NCI-H2029 (cell line): Measurements from ENCODE around the gene CHRNA9.

Experiments used
- DNase-seq: peaks from one replicate; lab custom pipeline; 2025; lab: John Stamatoyannopoulos, UW

Gene CHRNA9

DNA sequence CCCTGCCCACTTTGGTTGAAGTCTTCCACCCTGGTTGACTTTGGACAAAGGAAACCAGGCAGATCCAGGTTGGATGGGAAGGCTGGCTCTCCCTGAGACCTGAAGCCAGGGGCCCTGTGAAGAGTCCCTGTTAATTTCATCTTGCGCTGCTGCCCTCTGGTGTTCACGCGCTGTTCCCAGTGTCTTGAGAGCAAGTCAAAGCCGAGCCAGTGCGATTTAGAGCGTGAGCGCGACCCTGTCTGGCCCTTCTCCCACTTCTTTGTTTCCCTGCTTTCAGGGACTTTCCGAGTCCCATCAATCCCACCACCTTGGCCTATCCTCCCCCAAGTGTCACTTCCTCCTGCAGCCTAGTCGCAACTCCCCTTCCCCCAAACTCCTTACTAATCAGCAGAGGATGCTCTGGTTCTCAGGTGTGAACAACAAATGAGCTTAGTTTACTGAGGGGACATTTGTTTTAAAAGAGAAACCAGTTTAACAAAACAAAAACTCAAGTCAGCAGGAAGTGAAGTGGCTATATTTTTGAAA is 25.8 kb upstream of the CHRNA9 start:
- DNase-seq = no peak

DNA sequence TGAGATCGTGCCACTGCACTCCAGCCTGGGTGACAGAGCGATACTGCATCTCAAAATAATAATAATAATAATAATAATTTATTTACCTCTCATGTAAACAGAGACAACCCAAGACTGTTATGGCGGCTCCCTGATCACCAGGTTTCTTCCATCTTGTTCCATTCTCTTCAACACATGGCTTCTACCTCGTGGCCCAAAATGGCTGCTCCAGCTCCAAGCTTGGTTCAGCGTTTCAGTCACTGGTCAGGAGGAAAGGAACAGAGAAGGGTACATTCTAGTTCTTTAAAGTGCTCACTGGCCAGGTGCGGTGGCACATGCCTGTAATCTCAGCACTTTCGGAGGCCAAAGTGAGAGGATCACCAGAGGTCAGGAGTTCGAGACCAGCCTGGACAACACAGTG is 24.9 kb upstream of the CHRNA9 start:
- no peak for DNase-seq

DNA sequence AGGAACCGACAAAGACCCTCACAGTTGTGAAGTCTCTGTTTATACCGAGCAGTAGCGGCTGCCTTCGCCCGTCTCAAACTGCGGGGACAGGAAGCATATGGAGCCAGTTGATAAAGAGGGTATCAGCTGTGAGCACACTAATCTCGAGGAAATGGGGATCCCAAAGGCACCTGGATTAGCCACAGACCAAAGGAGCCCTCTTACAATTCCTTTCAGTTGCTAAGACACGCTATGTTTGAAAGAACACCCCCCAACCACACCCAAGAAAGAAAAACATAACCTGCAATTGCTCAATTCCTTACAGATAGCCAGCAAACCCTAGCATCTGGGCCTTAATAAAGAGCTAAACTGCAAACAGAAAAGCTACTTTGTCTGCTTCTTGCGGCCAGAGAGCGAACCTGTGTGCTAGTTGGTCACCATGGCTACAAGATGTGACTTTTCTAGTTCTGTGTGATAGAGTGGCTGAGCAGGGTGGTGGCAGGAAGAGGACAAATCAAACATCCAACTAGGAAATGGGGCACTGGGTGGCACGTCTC is 23.3 kb upstream of the CHRNA9 start:
- no peak for DNase-seq

DNA sequence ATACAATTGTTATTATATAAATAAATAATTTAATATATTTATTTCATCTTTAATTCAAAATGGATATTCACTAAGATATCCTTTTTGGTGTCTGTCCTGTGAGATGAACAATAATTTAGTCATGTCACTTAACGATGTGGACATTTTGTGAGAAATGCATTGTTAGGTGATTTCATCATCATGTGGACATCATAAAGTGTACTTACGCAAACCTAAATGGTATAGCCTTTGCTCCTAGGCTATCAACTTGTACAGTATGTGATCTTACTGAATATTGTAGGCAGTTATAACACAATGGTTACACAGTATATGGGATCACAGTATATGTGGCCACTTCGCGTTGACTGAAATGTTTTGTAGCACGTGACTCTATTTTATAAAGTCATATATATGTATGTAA is 20.2 kb upstream of the CHRNA9 start:
- DNase-seq = no peak

DNA sequence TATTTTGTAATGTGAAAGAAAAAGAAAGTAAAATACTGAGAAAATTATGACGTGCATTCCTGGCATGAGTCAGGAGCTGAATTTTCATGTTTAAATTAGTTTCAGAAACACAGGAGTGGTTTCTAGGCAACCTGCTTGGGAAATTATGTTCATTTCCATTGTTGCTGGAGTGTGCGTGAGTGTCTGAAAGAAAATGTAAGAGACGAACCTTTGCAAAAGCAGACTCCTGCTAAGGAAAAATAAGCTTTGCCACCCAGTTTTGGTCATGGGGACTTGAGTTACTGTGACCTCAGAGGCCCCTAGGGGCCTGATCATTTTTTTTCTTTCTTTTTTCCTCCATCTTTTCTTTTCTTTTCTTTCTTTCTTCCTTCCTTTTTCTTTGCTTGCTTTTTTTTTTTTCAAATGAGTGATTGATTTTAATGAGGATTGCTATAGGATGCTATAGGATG is 18.8 kb upstream of the CHRNA9 start:
- DNase-seq = no peak

DNA sequence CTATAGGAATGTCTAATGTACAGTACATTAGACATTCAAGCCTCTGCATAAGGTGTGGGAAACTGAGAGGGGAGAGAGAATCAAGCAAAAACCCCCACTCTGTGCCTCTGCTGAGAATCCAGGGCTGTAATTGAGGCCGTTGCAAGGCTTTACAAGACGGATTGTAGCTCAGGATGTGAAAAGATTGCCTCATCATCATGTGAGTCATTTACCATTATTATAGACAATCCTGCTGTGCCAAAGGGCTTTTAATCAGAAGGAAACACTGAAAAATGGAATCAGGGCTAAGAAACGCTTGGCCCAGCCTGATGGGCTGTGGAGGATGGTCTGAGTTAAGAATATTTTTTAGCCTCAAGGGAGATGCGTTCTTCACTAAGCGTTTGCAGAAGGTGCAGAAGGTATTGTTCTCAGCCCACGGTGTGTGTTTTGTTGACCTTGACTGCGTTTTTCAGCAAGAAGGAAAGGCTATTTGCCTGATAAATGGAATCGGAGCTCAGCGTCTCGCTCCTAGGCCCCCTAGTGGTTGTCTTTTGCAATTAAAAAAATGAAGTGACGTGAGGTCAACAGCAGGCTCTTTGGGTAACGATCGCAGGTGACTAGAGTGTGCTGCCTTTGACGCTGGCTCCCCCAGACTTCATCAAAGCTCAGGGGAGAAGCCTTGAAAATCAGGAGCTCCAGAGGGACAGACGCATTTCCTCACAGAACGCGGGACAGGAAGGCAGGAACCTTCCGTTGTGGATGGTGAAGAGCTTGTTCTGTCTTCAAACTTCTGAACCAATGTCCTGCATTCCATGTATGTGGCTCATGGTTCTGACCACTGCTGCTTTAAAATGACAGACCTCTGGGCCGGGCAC is 18.1 kb upstream of the CHRNA9 start:
- no peak for DNase-seq

DNA sequence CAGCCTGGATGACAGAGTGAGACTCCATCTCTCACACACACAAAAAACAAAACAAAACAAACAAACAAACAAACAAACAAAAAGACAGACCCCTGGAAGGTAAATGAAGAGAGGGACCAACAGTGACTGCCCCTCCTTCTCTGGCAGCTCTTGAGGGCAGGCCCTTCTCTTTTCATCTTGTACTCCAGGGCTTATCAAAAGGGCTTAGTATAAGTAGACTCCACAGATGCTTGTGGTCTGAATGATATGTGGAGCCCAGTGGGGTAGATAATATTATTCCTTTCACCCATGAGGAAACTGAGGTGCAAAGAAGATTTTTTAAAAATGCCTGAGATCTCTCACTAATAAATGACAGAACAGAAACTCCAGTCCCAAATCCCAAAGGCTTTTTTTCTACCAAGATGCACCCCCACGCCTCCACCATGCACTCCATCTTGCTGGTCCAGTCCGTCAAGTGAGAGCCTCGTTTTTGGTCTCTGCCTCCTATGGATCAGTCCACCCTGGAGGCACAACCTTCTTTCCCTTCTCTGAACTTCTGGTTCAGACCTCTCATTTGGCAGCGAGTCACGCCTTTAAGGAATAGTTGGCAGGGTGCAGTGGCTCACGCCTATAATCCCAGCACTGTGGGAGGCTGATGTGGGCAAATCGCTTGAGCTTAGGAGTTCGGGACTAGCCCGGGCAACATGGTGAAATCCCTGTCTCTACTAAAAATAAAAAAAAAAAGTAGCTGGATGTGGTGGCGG is 17.0 kb upstream of the CHRNA9 start:
- no peak for DNase-seq

DNA sequence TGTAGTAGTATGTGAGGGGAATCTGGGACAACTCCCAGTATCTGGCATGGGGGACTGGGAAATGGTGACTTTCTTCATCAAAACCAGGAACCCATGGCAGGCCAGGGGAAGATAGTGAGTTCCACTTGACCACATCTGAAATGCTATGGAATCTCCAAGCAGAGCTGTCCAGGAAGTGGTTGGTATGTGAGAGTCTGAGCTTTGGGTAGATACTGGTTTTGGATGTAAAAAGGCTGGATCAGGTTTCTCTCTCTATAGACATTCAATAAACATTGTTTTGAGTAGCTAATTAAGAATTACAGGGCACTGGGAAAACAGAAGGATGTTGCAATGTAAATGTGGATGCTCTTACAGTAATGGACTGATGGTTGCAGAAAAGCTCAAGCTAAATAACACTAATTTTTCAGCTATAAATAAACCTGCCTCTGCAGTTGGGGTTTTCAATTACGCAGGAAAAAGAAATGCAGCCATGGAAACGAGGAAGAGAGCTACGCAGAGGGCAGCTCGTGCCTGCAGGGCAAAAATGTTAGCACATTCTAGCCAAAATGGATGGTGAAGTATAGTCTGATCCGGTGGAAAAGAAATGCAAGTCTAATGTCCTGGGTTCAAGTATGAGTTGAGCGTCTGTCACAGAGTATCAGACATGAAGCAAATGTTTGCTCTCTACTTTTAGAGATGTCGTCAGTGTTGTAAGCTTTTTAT is 13.4 kb upstream of the CHRNA9 start:
- peak; percentile 28 for DNase-seq

DNA sequence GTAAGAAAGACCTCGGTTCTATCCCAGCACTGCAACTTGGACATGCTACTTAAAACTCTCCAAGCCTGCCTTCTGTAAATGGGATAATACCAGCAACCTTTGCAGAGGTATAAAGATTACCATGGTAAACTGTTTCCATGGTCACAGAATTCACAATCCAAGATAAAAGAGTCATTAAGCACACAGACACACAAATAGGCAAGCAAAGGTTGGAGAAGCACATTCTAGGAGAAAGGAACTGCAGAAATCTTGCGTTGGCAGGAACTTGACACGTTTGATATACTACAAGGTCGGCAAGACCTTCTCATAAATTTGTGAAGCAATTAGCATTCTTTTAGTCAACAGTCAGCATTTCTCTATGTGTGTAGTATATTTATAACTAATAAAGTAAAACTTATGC is 12.3 kb upstream of the CHRNA9 start:
- DNase-seq = no peak

DNA sequence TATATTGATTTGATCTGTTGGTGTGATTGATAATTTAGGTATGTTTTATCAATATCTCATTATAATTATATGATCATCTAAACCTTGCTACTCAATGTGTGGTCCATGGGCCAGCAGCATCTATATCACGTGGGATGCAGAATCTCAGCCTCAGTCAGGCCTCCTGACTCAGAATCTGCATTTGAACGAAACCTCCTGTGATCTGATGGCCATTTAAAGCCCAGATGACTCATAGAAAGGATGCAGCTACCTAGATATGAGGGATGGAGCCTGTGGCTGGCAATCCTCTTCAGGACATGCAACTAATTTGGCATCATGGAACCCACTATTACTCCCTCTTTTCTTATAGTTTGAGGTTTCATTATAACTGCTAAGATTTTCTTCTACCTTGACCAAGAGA is 11.3 kb upstream of the CHRNA9 start:
- DNase-seq = no peak

DNA sequence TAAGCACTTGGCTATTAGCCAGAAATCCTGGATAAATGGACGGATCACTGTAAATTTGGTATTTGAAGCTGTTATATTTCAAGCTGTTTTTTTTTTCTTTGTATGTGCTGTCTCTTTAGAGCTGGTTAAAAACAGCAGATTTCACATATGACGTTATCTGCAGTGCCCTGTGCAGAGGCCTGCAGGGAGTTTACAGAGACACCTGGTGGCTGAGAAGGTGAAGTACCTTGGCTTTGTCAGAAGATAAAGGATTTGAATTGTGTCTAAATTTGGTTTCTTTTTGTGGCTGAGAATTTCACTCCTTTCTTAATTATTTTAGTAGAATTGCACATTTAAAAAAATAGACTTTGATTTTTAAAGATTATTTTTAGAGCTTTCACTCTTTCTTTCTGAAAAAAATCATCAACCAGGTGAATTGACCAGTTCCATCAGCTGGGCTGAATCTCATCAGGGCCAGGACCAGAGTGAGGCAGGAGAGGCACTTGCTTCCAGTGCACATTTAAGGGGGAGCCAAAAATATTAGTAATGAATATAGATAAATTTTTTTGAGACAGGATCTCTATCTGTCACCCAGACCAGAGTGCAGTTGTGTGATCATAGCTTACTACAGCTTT is 9.6 kb upstream of the CHRNA9 start:
- peak; percentile 57 for DNase-seq

DNA sequence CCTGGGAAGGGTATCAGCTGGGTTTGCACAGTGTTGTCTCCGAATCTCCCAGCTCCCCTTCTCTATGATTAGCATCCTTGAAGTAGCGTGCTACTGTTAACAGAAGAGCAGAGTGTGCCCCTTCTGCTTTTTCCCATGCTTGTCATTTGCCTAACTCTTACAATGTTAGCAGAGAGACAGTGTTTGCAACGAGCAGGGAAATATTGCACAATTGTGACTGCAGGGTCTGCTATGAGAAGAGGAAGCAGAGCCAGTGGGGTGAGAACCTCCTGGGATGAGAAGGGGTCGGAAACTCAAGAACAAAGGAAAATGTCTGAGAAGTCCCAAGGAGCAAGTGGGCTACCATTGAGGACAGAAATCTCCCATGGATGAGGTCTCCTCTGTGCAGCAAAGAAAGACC is 7.8 kb upstream of the CHRNA9 start:
- DNase-seq = no peak

DNA sequence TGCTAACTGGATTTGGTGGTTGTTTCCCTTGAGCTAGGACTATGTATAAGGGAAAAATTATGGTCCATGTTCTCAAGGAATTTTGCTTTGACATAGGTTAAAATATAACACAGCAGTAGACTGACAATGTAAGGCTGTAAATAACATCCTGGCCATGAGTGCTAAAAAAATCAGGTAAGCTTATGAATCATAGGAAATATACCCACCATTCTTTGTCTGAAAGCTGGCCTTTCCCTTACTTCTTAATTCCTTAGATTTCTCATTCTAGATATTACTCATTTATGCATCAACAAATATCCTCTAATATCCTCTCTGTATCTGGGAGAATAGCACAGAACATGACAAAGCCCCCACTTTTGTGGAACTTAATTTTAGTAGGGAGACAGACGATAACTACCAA is 6.8 kb upstream of the CHRNA9 start:
- DNase-seq = no peak

DNA sequence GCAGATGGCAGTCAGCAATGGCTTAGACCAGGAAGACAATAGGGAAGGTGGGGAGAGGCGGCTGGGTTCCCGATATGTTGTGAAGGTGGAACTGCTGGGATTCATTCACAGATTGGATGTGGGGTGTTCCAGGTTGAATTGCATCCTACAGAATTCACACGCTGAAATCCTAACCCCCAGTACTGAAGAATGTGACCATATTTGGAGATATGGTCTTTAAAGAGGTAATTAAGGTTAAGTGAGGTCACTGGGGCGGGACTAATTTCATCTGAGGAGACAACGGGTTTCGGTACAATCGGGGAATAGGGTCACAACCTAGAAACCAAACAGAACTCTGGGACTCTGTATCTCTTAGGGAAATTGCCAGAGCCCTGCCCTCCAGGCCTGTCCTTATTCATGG is 5.3 kb upstream of the CHRNA9 start:
- no peak for DNase-seq

DNA sequence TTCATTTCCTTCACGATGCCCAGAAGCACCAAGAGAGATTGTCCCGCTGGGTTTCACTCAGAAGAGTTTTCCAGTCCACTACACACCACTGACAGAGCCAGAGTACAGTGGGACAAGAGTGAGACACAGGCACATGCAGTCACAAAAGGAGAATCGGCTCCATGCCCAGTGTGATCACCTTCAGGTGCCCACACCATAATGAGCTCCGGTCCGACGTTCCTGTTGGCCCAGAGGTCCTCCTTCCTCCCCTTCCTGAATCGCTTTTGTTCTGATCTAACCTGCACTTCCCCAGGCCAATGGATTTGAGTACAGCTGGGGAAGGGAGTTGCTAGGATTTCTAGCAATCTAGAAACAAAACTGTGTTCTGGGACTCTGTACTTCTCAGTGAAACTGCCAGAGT is 4.6 kb upstream of the CHRNA9 start:
- DNase-seq = no peak

DNA sequence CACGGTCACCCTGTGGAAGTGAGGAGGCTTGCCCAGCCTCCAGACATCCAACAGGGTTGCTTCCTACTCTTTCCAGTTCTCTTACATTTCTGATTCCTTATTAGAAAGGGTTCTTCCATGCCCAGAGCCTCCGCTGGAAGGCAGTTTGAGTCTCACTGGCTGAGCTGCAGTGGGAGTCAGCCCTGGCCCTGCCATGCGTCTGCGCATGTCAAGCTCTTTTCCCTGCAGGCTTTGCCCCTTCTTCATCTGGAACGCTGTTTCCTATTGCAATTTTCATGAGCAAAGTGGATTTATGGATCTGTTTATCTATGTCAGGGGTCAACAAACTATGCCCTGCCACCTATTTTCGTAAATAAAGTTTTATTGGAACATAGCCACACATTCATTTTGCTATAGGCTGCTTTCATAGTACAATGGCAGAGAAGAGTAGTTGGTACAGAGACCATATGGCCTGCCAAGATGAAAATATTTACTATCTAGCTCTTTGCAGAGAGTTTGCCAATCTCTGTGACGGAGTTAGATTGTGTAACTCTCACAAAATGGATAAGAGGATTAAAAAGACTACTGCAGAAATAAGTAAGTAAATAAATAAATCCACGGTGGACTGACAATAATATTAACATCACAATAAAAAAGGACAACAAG is 3.9 kb upstream of the CHRNA9 start:
- DNase-seq = no peak

DNA sequence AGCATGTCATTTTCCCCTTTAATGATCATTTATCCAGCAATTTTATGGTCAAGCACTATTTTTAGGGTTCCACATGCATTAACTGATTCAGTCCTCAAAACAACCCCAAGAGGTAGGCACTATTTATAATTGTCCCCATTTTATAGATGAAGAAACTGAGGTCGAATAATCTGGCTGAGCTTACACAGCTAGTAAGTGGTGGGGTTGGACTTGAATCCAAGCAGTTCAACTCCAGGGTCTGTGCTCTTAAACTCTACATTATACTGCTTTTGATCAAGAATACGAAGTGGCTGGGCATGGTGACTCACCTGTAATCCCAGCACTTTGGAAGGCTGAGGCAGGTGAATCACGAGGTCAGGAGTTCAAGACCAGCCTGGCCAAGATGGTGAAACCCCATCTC is 3.2 kb upstream of the CHRNA9 start:
- no peak for DNase-seq

DNA sequence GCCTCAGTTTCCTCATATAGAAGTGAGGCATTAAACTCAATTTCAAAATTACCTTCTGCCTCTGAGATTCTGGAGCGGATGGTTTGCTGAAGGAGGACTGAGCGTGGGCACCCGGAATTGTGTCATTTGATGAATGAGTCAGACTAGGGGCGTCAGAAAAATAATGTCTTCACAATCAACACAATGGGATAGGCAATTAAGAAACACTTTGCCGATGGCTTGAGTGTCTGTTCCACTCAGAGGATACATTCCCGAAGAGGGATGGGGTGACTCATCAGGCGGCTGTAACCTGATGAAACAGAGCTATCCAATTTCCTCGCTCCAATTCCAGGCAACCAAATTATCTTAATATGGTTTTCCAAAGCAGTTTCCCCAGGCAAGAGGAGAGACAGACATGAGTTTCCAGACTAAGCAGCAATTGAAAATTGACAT is 1.2 kb upstream of the CHRNA9 start:
- peak; percentile 95 for DNase-seq

DNA sequence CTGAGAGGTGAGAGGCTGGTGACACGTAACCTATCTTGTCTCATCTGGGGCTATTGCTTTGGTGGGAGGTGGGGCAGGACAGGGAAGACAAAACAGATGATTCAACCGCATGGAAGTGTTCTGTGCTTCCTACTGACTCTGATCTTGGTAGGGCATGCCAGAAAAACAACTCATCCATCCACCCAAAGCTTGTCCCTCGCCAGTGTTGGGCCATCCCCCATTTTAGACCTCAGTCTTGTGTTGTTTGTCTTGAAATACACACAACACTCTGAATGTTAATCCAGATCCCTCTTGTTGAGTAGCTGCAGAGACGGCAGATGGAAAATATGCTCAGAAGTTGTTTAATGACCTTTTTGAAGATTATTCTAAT is 377 bp downstream of the CHRNA9 start:
- no peak for DNase-seq

DNA sequence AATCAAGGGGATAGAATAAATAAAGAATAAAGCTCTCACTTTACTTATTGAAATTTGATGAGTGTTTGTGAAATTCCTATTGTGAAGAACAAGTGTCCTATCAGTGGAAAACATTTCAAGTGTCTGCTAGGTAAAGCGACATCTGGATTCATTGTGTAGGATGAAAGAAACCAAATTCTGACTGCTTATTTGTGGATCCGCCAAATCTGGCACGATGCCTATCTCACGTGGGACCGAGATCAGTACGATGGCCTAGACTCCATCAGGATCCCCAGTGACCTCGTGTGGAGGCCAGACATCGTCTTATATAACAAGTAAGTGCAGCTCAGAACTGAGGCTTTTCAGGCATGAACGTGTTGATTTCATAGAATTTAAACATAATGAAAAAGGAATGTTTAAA is 1.9 kb downstream of the CHRNA9 start:
- peak; percentile 83 for DNase-seq

DNA sequence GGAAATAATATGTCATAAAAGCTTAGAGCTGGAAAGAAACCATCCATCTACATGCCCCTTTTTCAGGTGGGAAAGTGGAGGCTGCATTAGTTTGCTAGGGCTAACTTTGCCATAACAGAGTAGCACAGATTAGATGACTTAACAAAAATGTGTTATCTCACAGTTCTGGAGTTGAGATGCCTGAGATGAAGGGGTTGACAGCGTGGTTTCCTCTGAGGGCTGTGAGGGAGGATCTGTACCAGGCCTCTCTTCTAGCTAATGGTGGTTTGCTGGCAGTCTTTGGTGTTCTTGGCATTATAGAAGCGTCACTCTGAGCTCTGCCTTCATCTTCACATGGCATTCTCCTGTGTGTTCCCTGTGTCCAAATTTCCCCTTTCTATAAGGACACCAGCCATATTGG is 2.4 kb downstream of the CHRNA9 start:
- no peak for DNase-seq
